Measurements from ENCODE around the gene ZEB1. TPM values are rescaled to one million over a fixed set of nuclear protein-coding genes. Genes with fewer than 3 reads are reported as not detected.

The ZEB1 gene
- total and polyA plus RNA-seq, 9 of the 15 experiments (the other 6 are each of a cell fraction or from before 2014, with no cell fraction given): 2.1 to 8.4 (median 4.9) TPM

- 3% methylated on average over 5 of the region's 5 CpGs for WGBS (ENCODE audit: insufficient coverage, low coverage, missing lambda C conversion rate)
- ATAC-seq (no peak), FAIRE-seq (no peak), DNase-seq (ENCODE audit: extremely low read depth in 1 of 4, low spot score in 3 of 4) (no peak)
- ChIA-PET POLR2A (interaction anchor here (0.6 kb wide), 1 partner anchor 828 kb away, joined by 3 read pairs; no protein-coding TSS in a partner anchor), CTCF (ENCODE audit: low intra/inter-chr PET ratio) (no interaction called here)
- Histone ChIP-seq H3K4me2 (ENCODE audit: insufficient read depth, low read length) (no peak overlapping the region), H3K9me1 (ENCODE audit: control insufficient read depth, insufficient read depth, low read length) (no peaks in the 10 kb centered on the region), H2AFZ (ENCODE audit: low read depth, low read length) (no peak overlapping the region), H3K4me3 (no peak overlapping the region), H3K9me3 (replicated peaks; ENCODE audit: control insufficient read depth, insufficient read depth, low read depth, low read length) (no peaks in the 10 kb centered on the region), H3K27ac (ENCODE audit: extremely low read depth, low read depth, low read length) (no peak overlapping the region), H3K9ac (ENCODE audit: insufficient read depth in 1 of 2, low read depth in 2 of 2, low read length in 2 of 2) (no peak overlapping the region), H3K27me3 (ENCODE audit: control insufficient read depth in 2 of 2, insufficient read depth in 2 of 2, low read length in 2 of 2) (no peaks in the 10 kb centered on the region), H3K79me2 (ENCODE audit: control insufficient read depth, insufficient read depth, low read length) (no peaks in the 10 kb centered on the region), H3K4me1 (replicated peaks in 1 of 2; ENCODE audit: control insufficient read depth in 2 of 2, insufficient read depth in 2 of 2, low read length in 2 of 2) (no peaks in the 10 kb centered on the region), H4K20me1 (replicated peaks; ENCODE audit: control insufficient read depth, insufficient read depth, low read length) (no peaks in the 10 kb centered on the region; the same call in 1 of the 2 replicates), H3K36me3 (ENCODE audit: control insufficient read depth, insufficient read depth, low read length) (no peaks in the 10 kb centered on the region)
- intact Hi-C loops (cut with micrococcal nuclease): no loop called here
- TF ChIP-seq ZNF217 (CRISPR knock-in tag; IDR thresholded peaks at IDR 0.05) (no peak), ZNF764 (CRISPR knock-in tag; IDR thresholded peaks at IDR 0.05; ENCODE audit: low read depth) (no peak), NFATC3 (IDR thresholded peaks at IDR 0.05) (no peak), HMGN3 (IDR thresholded peaks at IDR 0.05; ENCODE audit: borderline replicate concordance, extremely low read depth, insufficient read length, low read depth, low read length) (no peak), RNF219 (CRISPR knock-in tag; IDR thresholded peaks at IDR 0.05) (no peak), HDGF (IDR thresholded peaks at IDR 0.05) (no peak), NR3C1 (CRISPR knock-in tag; IDR thresholded peaks at IDR 0.05) (no peak), ZBTB7A (IDR thresholded peaks at IDR 0.05; ENCODE audit: borderline replicate concordance, control insufficient read depth, low read depth, low read length) (no peak), EP400 (IDR thresholded peaks at IDR 0.05) (no peak), SLC30A9 (CRISPR knock-in tag; IDR thresholded peaks at IDR 0.05) (no peak), GABPB1 (CRISPR knock-in tag; IDR thresholded peaks at IDR 0.05) (no peak), ZBTB8A (IDR thresholded peaks at IDR 0.05; ENCODE audit: partially characterized antibody) (no peak), MXI1 (IDR thresholded peaks at IDR 0.05; ENCODE audit: low read depth, low read length) (no peak), KLF16 (IDR thresholded peaks at IDR 0.05) (no peak), PML (IDR thresholded peaks at IDR 0.05; ENCODE audit: low read length) (no peak), HLTF (IDR thresholded peaks at IDR 0.05) (no peak)
- no TSS peak for BruUV-seq (replicated peaks)
- in situ Hi-C loops (cut with MboI): no loop called here
These were observed 24.5 kb downstream of the ZEB1 start for GRCh38 chr10:31343551-31343950.
